GM18502 (cell line): ENCODE data around the gene PSENEN.
"Not testable (repeated sequence)": the region's sequence is repeated elsewhere in the genome, so short reads cannot be mapped to it uniquely, and the experiment has no call there.

ENCODE experiments used
- ATAC-seq: cut with Tn5 transposase; IDR thresholded peaks from one replicate; pipeline ENCODE4 v1.9.1; 2021; ENCODE audit warnings: mild to moderate bottlenecking; ENCODE audit not compliant: unreplicated experiment, poor library complexity

PSENEN gene

GRCh38 chr19:35717665-35718344 is 27.6 kb upstream of the PSENEN start, which contains the start of gene KMT2B:
TSS of gene KMT2B (plus strand) at chr19:35718003. CDS start at chr19:35718019, 16 bp downstream.
- peak; percentile 51 for ATAC-seq

DNA sequence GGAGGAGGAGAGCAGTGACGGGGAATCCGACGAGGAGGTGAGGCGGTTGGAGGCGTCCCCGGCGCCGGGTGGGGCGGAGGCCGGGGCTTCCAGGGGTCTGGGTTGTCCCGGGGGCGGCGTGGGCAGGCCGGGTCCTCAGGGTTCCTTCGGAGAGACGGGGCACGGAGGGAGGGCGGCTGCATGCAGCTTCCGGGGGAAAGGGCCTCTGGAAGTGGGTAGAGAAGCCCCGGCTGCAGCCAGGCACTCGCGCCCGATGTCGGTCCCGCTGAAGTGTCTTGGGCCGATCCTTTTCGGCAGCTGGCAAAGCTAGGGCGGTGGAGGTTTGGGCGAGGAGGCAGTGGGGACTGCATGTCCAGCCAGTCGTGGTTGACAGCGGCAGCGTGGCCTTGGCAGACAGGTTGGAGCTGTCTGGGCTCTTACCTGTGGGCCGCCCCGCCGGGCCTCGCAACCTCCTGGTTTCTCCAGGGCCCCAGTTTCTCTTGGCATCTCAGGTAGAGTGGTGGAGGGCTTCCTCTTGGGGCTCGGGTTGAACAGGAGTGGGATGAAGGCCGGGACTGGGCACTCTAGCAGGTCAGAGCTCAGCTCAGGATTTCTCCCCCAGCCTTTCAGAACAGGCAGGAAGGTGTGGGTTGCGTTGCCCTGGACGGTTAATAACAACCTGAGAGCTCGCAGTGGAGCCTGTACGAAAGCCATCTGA is 27.0 kb upstream of the PSENEN start:
- ATAC-seq = peak; percentile 9

DNA sequence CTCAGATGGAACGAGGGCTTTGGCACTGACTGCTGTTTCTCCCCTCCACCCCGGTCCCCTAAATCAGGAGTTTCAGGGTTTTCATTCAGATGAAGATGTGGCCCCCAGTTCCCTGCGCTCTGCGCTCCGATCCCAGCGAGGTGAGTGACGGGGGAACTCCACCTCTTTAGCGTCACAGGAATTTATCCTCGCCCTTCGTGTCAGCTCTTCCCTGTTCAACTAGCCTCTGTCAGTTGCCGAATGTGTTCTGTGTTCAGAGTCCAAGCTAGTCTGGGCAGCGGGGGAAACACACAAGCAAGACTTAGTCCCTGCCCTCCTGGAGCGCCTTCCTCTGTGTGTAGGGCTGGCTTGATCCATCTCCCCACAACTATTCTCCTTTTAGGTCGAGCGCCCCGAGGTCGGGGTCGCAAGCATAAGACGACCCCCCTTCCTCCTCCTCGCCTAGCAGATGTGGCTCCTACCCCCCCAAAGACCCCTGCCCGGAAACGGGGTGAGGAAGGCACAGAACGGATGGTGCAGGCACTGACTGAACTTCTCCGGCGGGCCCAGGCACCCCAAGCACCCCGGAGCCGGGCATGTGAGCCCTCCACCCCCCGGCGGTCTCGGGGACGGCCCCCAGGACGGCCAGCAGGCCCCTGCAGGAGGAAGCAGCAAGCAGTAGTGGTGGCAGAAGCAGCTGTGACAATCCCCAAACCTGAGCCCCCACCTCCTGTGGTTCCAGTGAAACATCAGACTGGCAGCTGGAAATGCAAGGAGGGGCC is 25.9 kb upstream of the PSENEN start:
- no peak for ATAC-seq

DNA sequence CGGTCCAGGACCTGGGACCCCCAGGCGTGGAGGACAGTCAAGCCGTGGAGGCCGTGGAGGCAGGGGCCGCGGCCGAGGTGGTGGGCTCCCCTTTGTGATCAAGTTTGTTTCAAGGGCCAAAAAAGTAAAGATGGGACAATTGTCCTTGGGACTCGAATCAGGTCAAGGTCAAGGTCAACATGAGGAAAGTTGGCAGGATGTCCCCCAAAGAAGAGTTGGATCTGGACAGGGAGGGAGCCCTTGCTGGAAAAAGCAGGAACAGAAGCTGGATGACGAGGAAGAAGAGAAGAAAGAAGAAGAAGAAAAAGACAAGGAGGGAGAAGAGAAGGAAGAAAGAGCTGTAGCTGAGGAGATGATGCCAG is 25.3 kb upstream of the PSENEN start:
- no peak for ATAC-seq

- ATAC-seq = no peak
These were observed 24.8 kb upstream of the PSENEN start for GRCh38 chr19:35720648-35721047.

- ATAC-seq = no peak
These were observed 24.1 kb upstream of the PSENEN start for GRCh38 chr19:35721374-35721773.

- no peak for ATAC-seq
These were observed 23.0 kb upstream of the PSENEN start for GRCh38 chr19:35722461-35722860.

DNA sequence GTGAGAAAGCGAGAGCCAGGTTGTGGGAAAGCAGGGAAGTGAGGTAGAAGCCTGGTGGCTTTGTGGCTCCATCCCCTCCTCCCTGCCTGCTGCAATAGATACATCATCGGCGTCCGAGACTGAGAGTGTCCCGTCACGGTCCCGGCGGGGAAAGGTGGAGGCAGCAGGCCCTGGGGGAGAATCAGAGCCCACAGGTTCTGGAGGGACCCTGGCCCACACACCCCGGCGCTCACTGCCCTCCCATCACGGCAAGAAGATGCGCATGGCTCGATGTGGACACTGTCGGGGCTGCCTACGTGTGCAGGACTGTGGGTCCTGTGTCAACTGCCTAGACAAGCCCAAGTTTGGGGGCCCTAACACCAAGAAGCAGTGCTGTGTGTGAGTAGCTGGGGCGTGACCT is 22.6 kb upstream of the PSENEN start:
- no peak for ATAC-seq

- no peak for ATAC-seq
These were observed 21.8 kb upstream of the PSENEN start for GRCh38 chr19:35723671-35724070.

DNA sequence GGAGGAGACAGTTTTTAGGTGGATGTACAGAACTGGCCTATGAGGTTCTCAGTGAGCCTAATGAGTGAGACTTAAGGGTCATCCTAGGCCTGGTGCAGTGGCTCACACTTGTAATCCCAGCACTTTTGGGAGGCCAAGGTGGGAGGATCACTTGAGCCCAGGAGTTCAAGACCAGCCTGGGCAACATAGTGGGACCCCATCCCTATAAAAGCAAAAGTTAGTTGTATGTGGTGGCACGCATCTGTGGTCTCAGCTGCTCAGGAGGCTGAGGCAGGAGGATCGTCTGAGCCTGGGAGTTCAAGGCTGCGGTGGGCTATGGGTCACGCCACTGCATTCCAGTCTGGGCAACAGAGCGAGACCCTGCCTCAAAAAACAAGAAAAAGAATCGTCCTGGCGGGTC is 21.3 kb upstream of the PSENEN start:
- ATAC-seq = not testable (repeated sequence)

GRCh38 chr19:35724560-35724959 is 20.9 kb upstream of the PSENEN start:
- ATAC-seq = no peak

- ATAC-seq = no peak
These were observed 20.1 kb upstream of the PSENEN start for GRCh38 chr19:35725216-35725861.

- ATAC-seq = no peak
These were observed 18.1 kb upstream of the PSENEN start for GRCh38 chr19:35727053-35727955.

DNA sequence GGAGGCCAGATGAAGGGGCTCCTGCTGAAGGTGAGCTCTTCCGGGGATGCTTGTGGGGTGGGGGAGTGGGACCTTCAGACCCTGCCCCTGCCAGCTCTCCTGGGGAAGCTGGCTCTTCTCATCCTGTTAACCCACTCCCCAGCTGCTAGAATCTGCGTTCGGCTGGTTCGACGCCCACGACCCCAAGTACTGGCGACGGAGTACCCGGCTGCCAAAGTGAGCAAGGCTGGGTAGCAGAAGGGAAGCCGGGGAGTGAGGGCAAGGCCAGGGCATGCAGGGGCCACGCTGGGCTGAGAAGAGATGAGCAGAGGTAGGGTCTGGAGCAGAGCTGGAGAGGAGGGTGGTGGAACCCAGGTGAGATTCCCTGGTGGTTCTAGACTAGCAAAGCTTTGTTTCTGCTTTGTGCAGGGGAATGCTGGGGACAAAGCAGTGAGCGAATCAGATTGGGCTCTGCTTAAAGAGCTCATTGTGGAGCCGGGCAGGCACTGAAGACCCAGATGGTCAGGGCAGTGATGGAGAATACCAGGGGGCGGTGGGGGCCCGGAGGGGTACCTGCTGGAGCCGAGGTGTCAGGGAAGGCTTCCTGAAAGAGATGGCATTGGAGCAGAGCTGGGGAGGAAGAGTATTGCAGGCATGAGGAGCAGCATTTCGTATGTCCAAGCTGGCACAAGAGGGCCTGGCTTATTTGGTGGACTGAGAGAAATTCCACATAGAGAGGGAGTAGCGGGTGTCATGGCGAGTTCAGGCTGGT is 17.3 kb upstream of the PSENEN start:
- no peak for ATAC-seq

- no peak for ATAC-seq
These were observed 16.4 kb upstream of the PSENEN start for GRCh38 chr19:35729021-35729420.

DNA sequence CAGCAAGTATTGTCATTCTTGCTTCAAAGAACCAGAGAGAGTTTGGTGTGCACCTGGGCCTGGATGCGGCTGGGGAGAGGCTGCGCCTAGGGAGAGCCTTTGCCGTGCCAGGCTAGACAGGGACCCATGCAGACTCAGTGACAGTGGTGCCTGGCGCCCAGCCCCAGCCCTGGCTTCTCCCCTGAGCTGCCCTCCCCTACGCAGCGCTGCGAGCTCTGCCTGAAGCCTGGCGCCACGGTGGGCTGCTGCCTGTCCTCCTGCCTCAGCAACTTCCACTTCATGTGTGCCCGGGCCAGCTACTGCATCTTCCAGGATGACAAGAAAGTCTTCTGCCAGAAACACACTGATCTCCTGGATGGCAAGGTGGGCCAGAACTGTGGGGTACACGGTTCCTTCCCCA is 15.7 kb upstream of the PSENEN start:
- no peak for ATAC-seq

GRCh38 chr19:35730326-35730725 is 15.1 kb upstream of the PSENEN start:
- ATAC-seq = no peak

DNA sequence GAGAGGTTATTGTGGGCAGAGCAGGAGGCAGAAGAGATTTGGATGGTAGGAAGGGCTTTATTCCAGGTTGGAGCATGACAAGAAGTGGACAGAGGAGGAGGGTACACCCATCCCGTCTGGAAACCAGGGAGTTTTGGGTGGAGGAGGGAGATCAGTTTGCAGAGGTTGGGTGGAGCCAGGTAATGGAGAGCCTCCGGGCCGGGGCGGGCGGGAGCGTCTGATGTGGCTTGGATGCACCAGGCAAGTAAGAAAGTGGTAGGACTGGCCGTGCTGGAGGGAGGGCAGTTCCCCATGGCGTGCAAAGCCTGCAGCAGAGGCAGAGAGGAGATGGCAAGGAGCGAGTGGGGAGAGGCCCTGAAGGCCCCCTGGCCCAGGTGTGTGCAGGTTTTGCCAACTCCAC is 14.1 kb upstream of the PSENEN start:
- ATAC-seq = no peak

DNA sequence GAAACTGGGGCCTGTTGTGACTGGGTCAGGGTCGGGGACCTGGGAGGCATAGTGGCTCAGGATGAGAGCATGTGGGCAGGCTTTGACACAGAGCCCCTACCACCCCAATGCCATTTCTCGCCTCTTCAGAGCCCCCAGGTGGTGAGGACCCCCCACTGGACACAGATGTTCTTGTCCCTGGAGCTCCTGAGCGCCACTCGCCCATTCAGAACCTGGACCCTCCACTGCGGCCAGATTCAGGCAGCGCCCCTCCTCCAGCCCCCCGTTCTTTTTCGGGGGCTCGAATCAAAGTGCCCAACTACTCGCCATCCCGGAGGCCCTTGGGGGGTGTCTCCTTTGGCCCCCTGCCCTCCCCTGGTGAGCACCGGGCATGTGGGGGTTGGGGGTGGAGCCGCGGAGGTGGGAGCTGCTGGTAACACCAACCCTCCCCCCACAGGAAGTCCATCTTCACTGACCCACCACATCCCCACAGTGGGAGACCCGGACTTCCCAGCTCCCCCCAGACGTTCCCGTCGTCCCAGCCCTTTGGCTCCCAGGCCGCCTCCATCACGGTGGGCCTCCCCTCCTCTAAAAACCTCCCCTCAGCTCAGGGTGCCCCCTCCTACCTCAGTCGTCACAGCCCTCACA is 13.6 kb upstream of the PSENEN start:
- no peak for ATAC-seq
